GM18508 (cell line): Measurements from ENCODE around the gene PHETA2.
"Not testable (repeated sequence)": the region's sequence is repeated elsewhere in the genome, so short reads cannot be mapped to it uniquely, and the experiment has no call there.

ENCODE experiments used
- ATAC-seq: cut with Tn5 transposase; IDR thresholded peaks from one replicate; pipeline ENCODE4 v1.9.1; 2021; ENCODE audit warnings: moderate number of reproducible peaks; ENCODE audit not compliant: insufficient read depth, unreplicated experiment

PHETA2 gene

GRCh38 chr22:42091455-42091782, 17.4 kb downstream of the PHETA2 start:
- ATAC-seq, result no peak

GRCh38 chr22:42101199-42101598, 27.2 kb downstream of the PHETA2 start:
- no peak for ATAC-seq

GRCh38 chr22:42104332-42104860, 30.3 kb downstream of the PHETA2 start:
- ATAC-seq, result not testable (repeated sequence)

GRCh38 chr22:42108848-42109247, 34.8 kb downstream of the PHETA2 start:
- no peak for ATAC-seq

- ATAC-seq, result no peak
Measured at GRCh38 chr22:42111798-42112197, 37.8 kb downstream of the PHETA2 start.

- not testable (repeated sequence) for ATAC-seq
Measured at GRCh38 chr22:42112793-42113192, 38.7 kb downstream of the PHETA2 start.

- ATAC-seq, result no peak
Measured at GRCh38 chr22:42114721-42115120, 40.7 kb downstream of the PHETA2 start.

GRCh38 chr22:42115420-42115830, 41.4 kb downstream of the PHETA2 start:
- ATAC-seq, result not testable (repeated sequence)

GRCh38 chr22:42116848-42117424, 42.9 kb downstream of the PHETA2 start:
- no peak for ATAC-seq

- not testable (repeated sequence) for ATAC-seq
Measured at GRCh38 chr22:42120231-42121021, 46.4 kb downstream of the PHETA2 start.

- not testable (repeated sequence) for ATAC-seq
Measured at GRCh38 chr22:42123529-42123928, 49.5 kb downstream of the PHETA2 start.

GRCh38 chr22:42127606-42128005, 53.6 kb downstream of the PHETA2 start:
- no peak for ATAC-seq

- ATAC-seq, result not testable (repeated sequence)
Measured at GRCh38 chr22:42128007-42128406, 54.0 kb downstream of the PHETA2 start.
